GM18507 (cell line): ENCODE results near the gene SAMHD1.

Experiments used
- DNase-seq: peaks from one replicate; pipeline ENCODE4 v3.0.0; 2011; ENCODE audit warnings: low read depth; ENCODE audit not compliant: insufficient read length; ENCODE audit errors: extremely low spot score
- FAIRE-seq: peaks from 2 replicates; lab custom pipeline; 2011; peaks lifted over from hg19 to GRCh38; lab: Jason Lieb, UNC

SAMHD1 gene

DNA sequence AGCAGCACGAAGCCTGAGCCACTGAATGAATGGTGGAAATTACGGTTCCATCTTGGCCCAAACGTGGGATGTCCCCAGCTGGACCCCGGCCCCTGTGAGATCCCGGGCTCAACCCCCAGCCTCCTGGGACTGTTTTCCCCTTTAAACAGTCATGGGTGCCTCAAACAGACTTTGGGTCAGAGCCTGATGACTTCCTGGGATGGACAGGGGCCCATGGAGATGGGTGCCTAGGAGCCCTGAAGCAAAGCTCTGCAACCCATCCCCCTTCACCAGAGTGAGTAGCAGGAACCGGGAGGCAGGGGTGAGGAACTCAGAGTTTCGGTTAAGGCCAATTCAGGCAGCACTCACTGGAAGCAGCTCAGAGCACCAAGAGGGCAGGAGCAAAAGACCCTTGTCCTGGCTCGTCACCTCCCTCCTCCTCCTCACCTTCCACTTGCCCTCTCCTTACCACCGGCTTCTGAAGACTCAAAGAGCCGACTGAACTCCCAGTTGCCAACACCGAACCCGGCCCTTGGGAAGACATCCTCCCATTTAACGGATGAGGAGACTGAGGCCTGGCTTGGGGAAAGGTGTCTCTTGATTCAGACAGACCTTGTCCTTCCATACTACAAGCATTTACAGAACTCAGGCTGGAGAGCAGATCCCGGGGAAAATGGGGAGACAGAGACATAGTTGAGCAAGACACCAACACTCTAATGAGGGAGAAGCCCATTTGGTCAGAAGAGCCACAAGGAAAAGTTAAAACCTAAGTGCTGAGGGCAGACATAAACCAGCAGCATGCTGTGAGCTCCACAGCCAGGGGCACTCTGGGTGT is 90.5 kb downstream of the SAMHD1 start:
- FAIRE-seq (no peak), DNase-seq (no peak)

- DNase-seq (no peak), FAIRE-seq (no peak)
Observed at GRCh38 chr20:36860339-36860738, 91.2 kb downstream of the SAMHD1 start.

DNA sequence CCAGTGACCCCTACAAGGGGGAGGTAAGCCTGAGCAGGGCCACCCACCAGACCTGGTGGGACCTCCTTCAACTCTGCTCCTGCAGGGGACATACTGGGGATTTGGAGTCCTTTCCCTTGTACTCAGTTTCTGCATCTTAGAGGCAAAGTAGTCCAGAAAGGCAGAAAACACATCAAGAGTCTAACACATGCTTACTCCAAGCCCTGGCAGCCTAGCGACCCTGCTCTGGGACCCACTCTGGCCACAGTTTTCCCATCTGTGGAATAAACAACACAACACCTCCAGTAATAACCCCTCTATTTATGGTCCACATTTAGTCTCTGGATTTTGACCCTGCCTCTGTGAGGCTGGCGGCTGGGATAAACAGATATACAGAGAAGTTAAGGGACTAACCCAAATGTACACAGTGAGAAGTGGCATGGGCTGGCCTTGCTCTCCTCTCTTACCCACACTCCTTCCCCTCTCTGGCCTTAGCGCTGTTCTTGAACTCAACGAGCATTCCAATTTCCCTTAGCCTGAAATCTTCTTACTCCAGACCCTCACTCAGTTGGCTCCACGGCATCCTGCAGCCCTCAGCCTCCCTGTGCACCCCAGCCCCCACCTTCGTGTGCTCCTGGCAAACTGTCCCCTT is 91.7 kb downstream of the SAMHD1 start:
- FAIRE-seq = no peak

DNA sequence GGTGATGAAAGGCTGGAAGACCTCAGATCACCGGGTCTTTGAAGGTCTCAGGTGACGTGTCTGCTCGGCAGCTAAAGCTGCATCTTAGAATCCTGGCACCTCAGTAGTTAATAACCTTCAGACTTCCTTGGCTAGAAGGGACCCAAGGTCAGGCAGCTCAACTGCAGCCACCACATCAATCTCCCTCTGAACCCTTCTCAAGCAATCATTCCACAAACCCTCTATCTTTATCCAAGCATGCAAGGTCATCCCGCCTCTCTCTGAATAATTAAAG is 92.3 kb downstream of the SAMHD1 start:
- DNase-seq (no peak), FAIRE-seq (no peak)

More for the DNA sequence above, 91.7 kb downstream of the SAMHD1 start:
- DNase-seq = no peak

DNA sequence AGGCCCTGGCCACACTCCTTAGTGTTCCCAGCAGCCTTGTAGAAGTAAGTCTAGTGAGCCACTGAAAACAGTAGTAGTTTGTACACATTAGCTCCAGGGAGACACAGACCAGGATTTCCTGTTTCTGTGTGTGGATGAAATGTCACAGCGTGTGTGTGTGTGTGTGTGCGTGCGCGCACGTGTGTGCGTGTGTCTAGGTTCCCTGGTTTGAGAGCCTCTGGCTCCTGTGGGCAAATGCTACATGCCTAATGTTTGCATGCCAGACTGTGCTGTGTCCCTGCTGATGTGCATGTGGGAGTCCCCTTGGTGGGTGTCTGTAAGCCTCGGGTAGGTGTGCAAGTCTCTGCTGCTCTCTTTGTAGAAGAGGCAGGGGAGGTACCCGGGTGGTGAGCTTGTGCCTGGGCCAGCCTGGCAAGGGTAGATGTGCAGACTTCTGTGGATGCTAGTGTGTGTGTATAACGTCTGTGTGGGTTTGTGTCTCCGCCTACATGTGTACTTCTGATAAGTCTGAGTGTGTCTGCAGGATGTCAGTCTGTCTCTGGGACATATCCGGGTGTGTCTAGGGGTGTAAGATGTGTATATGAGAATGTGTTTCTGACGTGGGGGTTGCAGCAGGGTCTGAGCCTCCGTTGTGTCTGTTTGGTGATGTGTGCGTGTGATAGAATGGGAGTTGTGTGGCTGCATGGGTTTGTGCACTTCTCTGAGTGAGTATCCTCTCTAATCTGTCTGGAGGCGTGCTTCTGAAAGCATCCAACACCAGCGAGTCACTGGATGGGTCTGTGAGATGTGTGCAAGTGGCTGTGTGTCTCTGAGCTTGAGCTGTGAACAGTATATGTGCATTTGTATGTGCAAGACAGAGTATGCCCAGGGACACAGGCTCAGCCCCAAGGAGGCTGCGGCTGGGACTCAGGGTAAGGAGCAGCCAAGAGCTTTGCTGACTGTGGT is 94.5 kb downstream of the SAMHD1 start:
- FAIRE-seq (no peak), DNase-seq (no peak)

DNA sequence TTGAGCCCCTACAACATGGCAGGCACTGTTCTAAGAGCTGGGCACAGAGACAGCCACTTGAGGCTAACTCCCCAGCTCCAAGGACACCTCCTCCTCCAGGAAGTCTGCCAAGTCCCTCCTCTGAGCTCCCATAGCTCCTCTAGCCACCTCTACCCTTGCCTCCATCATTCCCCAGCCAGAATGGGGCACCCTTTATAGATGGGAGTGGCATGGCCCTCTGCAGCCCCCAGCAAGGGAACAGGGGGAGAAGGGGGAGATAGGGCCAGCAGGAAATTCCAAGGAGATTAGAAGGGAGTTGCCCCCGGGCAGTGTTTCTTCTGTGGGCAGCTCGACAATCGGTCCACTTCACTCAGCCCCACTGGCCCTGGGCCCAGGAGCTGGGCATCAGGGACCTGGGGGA is 95.3 kb downstream of the SAMHD1 start:
- DNase-seq (no peak), FAIRE-seq (no peak)

GRCh38 chr20:36855241-36855657 is 96.3 kb downstream of the SAMHD1 start:
- FAIRE-seq = no peak
- DNase-seq = no peak

DNA sequence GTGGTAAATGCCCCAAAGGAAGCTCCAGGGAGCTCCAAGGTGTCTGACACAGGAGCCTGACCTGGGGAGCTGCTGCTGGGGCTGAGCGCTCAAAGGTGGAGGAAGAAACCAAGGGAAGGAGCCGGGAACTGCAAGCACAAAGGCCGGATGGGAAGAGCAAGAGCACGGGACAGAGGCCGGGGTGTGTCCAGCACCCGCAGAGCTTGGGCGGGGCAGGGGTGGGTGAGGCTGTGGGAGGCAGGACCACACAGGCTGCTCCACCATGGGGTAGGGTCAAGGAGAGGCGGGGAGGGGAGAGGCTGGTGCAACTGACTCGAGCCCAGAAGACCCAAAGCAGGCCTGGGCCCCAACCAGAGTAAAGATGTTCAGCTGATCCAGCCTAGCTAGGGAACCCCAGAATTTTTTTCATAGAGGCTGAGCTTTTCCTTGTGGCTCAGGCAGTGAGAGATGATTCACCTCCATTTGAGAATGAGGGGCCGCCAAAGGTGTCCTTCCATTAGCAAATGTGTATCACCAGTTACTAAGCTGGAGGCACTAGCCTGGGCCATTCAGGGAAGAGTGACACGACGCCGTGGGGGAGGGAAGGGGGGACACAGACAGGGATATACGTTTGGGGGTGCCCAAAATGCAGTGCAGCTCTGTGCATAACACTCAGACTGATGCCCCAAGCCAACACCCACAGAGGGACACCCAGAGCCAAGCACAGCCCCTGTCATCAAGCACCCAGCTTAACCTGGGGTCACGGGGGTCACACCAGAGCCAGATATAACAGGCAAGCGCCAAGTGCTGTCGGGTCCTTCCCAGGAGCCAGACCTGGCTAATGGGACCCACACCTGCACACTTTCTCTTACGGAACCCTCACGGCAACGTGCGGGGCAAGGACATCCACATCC is 96.9 kb downstream of the SAMHD1 start:
- DNase-seq (no peak), FAIRE-seq (no peak)

DNA sequence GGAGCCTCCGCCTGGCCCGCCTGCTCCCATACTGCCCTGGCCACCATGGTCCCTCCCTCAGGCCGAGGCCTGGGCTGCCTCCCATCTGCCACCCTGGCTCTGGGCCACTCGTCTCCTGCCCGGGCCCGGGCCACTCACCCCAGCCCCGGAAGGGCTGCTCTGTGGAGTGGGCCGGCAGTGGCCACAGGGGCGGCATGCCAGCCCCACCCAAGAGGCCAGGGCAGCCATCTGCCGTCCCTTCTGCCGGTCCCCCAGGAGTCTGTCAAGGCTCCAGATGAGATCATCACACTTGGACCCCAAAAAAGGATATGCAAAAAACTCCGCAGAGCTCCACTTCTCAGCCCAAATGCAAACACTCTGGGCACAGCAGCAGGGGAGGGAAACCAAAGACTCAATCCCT is 99.3 kb downstream of the SAMHD1 start:
- DNase-seq (no peak), FAIRE-seq (peak; percentile 66)

DNA sequence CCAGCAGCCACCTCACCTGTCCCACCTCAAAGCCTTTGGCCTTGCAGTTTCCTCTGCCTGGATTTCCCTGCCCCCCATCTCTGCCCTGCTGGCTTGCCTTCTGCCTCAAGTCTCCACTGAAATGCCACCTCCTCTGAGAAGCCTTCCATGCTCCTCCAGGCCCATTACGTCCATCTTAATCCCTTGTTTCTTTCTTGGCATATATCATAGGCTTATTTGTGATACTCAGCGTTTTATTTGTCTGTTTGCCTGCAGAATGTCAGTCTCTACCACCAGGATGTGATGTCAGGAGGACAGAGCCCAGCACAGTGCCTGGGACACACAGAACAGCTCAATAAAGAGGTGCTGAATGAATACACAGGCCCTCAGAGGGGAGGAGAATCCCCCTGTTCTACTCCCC is 100.0 kb downstream of the SAMHD1 start:
- FAIRE-seq (peak; percentile 42), DNase-seq (no peak)

GRCh38 chr20:36850759-36851158 is 100.7 kb downstream of the SAMHD1 start:
- DNase-seq = no peak
- peak; percentile 85 for FAIRE-seq

- no peak for FAIRE-seq
- DNase-seq = no peak
Observed at GRCh38 chr20:36849333-36850065, 102.0 kb downstream of the SAMHD1 start.

DNA sequence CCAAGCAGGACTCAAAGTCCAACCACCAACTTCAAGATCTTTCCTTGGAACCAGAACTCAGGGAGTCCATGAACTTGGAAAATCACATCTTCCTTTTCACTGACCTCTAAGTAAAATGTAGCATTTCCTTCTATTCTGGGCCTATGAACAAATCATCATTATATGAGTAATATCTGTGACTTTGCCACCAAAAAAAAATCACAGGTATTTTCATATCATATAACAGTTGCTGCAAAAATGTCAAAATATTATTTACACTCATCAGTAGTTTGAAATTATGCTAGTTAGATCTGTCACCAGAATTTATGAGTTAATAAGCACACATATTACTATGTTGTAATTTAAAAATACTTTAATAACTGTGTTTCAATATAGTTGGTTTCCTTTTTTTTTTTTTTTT is 102.8 kb downstream of the SAMHD1 start:
- DNase-seq = no peak
- FAIRE-seq = no peak

- DNase-seq = no peak
- FAIRE-seq = no peak
Observed at GRCh38 chr20:36848078-36848660, 103.3 kb downstream of the SAMHD1 start.

GRCh38 chr20:36847710-36848040 is 103.8 kb downstream of the SAMHD1 start:
- FAIRE-seq (no peak), DNase-seq (no peak)

DNA sequence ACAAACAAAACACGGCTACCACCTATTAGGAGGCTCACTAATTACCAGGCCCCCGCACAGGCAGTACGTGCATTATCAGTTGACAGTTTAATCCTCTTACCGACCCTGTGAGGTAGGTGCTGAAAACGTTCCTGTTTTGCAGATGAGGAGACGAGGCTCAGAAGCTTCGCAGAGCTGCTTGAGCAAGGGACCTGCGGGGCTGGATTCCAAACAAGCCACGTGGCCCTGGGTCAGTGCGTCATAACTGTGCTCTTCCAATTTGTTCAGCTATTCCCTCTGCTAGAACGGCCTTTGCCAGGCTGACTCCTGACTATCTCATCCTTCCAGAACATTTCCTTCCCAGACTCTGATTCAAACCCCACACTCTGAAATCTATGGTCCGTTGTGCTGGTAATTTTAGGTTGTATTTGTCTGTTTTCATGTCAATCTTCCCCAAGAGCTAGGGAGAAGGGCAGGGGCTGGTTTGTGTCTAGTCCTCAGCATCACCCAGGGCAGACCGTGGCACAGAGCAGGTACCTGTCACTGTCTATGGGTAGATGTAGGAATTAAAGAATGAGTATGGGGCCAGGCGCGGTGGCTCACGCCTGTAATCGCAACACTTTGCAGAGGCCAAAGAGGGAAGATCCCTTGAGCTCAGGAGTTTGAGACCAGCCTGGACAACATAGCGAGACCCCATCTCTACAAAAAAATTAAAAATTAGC is 104.3 kb downstream of the SAMHD1 start:
- DNase-seq (no peak), FAIRE-seq (no peak)

DNA sequence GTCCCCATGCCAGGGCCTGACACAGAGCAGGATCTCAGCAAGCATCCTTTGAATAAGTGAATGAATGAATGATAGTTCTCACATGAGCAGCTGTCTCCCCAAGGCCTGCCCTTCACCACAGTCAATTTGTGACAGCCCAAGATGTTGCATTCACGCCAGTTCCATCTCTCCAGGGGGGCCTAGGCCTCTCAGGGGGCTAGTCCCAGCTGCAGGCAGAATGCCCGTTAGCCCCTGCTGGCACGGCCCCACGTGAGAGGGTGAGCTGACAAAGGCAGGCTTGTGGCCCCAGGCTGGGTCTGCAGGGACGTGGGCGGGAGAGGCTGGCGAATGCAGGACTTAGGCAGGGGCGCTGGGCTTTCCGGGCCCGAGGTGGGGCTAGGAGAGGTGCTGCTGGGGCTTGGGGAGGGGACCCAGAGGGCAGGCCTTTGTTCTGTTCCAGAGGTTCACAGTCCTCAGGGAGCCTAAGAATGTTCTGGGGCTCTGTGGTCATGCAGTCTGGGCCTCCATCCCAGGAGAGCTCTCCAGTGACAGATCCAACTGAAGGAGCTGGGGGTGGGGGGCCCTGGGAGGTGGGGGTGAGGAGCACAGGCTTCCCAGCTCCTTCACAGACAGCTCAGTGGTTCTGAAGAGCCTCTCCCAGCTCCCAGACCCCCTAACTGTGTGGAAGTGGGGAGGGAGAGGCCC is 106.1 kb downstream of the SAMHD1 start:
- peak; percentile 63 for FAIRE-seq
- no peak for DNase-seq
